ENCODE results near the gene SGK1. TPM values are rescaled to one million over a fixed set of nuclear protein-coding genes. Genes with fewer than 3 reads are reported as not detected.
"Not testable (repeated sequence)": the region's sequence is repeated elsewhere in the genome, so short reads cannot be mapped to it uniquely, and the experiment has no call there.

The SGK1 gene
- total RNA-seq, 1 experiment from 2014 or later = 161 TPM

DNA sequence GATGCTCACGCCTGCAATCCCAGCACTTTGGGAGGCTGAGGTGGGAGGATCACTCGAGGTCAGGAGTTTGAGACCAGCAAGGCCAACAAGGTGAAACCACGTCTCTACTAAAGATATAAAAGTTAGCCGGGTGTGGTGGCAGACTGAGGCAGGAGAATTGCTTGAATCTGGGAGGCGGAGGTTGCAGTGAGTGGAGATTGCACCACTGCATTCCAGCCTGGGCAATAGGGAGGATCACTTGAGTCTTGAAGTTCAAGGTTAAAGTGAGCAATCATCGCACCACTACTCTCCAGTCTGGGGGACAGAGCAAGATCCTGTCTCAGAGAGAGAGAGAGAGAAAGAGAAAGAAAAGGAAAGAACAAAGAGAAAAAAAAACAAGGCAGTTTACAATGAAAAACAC lies 13.5 kb downstream of the SGK1 start:
- DNase-seq (ENCODE audit: low spot score) = not testable (repeated sequence)

DNA sequence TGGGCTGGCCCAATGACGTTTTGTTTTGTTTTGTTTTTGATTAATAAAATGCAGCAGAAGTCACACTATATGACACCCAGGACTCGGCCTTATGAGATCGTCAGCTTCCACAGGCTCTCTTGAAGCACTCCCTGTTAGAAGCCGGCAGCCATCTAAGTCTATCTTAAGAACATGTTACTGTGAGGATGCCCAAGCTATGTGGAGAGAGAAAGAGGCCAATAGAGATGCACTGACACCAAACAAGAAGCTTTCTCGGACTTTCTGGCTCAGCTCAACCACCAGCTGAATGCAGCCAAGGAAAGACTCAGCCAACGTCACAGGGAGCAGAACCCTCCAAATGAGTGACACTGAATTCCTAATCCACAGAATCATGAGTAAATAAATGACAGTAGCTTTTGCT lies 14.0 kb downstream of the SGK1 start:
- no peak for DNase-seq (ENCODE audit: low spot score)

DNA sequence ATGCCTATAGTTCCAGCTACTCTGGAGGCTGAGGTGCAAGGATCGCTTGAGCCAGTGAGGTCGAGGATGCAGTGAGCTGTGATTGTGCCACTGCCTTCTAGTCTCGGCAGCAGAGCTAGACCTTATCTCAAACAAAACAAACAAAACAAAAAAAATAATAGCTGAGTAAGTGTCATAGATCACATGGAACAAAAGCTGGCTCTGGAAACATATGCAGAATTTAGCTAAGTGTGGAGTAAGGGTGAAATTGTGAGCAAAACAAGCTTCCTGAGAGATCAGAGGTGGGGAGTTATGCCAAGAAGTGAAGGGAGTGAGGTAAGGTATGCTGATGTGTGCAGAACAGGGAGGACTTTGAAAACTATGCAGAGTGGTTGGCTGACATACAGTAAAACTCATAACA lies 18.7 kb downstream of the SGK1 start:
- peak; percentile 42 for DNase-seq (ENCODE audit: low spot score)

DNA sequence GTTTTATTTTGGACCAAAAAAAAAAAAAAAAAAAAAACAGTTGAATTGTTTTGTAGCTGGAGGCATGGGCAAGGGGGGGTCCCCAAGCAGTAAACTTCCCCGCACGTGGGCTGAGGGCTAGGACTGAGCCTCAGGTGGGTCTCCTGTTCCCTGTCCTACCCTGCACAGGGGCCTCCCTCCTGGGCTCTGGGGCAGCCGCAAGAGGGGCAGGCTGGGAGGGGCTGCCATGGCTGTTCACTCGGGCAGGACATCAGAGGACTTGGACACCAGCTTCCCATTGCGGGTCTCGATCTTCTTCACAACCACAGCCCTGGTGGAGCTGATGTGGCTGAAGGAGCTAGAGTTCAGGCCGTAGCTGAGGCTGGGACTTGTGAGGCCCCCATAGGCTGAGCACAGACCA lies 21.1 kb downstream of the SGK1 start:
- DNase-seq (ENCODE audit: low spot score) = no peak

DNA sequence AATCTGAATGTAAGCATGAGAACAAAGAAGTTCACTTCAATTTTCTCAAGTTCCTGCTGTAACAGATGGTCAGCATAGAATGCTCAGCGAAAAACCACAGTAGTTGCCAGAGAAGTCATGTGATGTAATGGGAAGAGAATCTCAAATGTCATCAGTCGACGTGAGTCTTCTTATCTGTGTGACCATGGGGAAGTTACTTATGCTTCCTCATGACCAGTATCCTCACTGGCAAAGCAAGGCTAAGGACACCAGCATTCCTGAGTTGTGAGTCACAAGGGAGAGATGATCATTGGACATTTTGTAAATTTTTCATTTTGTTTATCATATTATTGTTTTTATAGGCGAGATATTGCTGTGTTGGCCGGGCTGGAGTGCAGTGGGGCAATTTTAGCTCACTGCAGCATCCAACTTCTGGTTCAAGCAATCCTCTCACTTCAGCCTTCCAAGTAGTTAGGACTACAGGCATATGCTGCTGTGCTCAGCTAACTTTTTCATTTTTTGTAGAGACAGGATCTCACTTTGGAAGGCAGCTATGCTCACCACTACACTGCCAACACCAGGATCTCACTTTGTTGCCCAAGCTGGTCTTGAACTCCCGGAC lies 21.9 kb downstream of the SGK1 start:
- peak; percentile 99 for DNase-seq (ENCODE audit: low spot score)

DNA sequence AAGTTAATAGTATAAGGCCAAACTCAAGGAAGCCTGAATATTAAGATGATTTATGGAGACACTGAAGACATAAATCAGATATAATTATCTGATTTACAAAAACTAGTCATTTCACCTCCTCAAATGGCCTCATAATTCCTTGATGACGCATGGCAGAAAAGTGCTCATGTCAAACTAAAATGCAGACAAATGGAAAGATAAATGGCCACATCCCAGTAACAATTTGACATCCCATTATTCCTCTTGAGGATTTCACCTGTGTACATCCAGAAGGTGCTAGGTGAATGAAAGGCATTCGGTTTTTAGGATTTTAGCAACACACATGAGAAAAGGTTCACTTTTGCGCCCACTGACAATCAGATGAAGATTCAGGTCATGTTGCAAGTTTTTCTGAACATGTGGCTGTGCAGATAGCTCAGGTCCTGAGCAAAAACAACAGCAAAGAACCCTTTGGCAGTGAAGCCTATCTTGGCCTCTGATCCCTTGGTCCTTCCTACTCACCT lies 24.2 kb downstream of the SGK1 start:
- DNase-seq (ENCODE audit: low spot score) = peak; percentile 84

DNA sequence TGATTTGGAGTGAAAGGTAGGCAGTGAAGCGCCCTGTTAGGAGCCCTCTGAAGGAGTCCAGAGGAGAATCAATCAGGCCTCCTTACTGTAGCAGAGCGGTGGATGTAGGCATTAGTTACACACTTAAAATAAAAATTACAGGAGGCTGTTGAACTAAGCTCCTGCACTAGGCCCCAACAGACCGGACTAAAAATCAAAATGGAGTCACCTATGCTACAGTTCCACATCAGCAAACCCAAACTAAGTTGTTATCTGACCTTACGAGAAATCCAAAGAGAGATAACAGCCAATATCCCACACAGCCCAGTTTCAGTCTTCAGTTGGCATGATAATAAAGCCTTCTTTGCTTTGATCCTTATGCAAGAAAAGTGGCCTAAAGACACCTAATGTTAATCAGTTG lies 26.8 kb downstream of the SGK1 start:
- DNase-seq (ENCODE audit: low spot score) = no peak

DNA sequence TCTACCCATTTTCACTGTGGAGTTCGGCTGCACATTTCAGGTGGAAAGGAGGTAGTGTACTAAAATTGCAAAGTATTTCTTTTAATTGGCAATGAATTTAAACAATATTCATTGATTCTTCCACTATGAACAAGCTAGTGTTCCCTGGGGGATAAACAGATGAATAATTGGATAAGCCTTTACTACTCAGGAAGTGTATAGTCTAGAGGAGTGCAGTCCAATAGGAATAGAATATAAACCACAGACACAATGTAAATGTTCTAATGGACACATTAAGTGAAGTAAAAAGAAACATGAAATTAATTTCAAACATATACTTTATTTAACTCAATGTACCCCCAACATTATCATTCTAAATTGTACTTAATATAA lies 28.7 kb downstream of the SGK1 start:
- peak; percentile 32 for DNase-seq (ENCODE audit: low spot score)

DNA sequence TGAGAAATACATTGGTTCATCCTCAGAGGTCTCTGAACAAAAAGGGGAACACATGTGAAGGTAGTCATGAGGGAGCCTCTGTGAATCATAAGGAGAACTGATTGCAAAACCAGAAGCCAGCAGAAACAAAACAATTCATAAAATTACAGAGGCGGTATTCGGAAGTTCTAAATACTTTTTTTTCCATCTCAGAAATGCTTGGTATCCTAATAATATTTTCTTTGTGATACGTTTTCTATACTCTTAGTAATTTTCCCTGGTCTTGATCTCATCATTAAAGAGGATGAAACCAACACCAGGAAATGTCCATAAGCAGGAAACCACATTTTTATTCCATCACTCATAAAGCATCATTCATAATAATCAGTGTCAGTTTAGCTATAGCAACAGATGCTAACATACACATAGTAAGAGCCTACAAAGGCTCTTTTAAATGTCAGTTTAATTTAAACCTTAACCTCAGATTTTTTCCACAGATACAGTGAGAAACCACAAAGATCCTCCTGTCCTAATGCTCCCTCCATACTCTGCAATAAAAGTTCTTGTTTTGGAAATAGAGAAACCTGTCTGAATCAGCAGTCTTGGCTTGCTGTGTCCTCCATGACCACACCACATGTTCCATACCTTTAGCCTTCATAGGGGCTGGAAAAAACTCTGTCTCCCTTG lies 29.2 kb downstream of the SGK1 start:
- peak; percentile 93 for DNase-seq (ENCODE audit: low spot score)

DNA sequence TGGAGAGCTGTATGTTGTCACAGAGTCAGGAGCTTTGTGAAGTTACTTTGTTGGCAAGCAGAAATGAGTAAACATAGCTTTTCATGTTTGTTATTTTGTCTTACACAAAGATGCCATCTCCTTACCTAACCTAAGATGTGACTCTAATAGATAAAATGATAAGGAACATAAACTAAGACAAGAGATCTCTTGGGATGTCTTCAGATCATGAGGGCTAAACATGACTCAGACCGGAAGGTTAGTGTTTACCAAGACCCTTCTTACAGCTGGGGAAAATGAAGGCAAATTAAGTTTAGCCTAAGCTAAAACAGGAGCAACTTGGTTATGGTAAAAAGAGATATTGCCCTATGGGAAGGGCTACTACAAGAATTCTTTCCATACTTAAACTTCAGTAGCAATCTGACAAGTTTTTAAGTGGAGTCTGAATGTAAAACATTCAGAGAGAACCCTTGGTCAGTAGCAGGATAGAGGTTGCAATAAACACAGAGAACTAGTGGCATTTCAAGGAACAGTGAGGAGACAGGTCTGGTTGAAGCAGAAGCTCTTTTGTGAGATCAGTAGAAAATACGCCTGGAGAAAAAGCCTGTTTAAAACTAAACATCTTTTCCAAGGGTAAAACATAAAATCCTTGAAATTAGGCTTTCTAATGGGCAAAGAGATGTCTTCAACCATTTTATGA lies 29.9 kb downstream of the SGK1 start:
- peak; percentile 49 for DNase-seq (ENCODE audit: low spot score)

DNA sequence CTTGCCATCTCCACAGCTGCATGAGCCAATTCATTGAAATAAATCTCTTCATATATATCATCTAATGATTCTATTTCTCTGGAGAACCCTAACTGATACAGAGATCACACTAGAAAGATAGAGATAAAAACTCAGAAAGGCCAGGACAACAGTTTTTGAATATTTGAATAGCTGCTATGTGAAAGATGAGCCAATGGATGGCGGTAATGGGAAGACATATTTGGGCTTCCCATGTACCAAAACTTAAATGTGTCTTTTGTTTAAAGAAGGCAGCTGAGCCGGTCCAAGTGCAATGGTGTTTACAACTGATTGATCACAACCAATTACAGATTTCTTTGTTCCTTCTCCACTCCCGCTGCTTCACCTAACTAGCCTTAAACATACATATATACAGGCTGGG lies 35.1 kb downstream of the SGK1 start:
- no peak for DNase-seq (ENCODE audit: low spot score)

DNA sequence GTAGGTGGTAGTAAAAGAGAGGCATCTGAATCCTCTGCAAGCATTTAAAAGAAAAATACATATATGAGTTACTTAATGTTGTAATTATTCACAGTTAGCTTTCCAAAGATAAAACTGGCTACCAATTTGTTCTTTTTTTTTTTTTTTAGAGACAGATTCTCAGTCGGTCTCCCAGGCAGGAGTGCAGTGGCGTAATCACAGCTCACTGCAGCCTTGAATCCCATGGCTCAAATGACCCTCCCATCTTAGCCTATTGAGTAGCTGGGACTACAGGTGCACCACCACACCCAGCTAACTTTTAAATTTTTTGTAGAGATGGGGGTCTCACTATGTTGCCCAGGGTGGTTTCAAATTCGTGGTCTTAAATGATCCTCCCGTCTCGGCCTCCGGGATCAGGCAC lies 36.5 kb downstream of the SGK1 start:
- no peak for DNase-seq (ENCODE audit: low spot score)

DNA sequence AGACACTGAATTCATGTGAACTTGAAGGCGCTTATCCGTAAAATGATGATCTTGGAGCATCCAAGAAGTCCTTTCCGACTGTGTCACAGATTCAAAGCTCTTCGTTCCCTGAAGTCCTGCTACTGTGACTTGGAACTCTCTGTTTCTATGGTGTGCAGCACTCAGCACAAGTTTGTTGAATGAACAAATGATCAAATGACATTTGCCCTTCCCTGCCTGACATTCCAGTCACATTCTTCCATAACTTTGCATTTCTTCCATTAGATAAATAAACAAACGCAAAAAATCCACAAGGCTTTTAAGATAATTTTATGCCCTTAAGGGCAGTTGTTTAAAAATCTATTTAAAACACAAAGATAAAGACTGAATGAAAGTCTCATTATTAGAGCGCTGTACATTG lies 39.9 kb downstream of the SGK1 start:
- DNase-seq (ENCODE audit: low spot score) = no peak

DNA sequence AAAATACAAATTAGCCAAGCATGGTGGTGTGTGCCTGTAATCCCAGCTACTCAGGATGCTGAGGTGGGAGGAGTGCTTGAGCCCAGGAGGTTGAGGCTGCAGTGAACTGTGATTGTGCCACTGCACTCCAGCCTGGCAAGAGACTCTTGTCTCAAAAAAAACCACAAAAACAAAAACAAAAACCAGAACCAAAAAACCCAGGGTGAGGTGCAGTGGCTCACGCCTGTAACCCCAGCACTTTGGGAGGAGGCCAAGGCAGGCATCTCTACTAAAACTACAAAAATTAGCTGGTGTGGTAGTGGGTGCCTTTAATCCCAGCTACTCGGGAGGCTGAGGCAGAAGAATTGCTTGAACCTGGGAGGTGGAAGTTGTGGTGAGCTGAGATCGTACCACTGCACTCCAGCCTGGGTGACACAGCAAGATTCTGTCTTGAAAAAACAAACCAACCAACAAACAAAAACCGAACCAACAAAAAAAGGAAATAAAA lies 41.0 kb downstream of the SGK1 start:
- DNase-seq (ENCODE audit: low spot score) = not testable (repeated sequence)

DNA sequence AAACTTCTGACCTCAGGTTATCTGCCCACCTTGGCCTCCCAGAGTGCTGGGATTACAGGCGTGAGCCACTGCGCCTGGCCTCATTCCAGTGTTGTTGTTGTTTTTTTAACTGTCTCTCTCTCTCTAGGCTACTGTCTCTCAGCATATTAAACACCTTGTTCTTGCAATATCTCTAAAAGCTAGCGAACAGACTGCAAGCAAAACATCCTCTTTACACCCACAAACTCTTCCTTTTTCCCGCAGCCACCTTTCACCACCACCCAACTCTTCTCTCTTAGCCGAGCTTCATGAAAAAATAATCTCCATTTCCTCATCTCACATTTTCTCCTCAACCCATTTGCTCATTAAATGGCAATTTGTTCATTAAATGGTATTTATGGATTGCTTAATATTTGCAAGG lies 45.5 kb downstream of the SGK1 start:
- DNase-seq (ENCODE audit: low spot score) = no peak

DNA sequence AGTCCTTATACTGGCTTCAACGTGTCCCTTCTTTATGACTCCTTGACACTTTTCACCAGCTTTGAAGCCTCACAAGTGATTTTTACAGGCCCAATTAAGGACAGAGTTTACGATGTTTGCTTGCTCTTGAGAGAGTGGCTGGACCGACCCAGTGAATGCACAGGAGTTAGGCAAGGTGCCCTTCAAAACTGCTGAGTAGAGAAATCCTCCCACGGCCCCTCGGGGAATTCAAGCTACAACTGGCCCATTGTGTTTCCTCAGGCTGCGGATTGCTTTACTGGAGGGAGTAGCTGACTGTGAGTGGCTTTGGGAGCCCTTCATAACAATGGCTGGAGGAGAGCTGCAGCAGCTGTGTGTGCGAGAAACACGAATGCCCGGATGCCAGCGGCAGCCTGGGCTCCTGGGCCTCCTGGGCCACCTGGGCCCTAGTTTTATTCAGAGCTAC lies 50.0 kb downstream of the SGK1 start:
- no peak for DNase-seq (ENCODE audit: low spot score)

DNA sequence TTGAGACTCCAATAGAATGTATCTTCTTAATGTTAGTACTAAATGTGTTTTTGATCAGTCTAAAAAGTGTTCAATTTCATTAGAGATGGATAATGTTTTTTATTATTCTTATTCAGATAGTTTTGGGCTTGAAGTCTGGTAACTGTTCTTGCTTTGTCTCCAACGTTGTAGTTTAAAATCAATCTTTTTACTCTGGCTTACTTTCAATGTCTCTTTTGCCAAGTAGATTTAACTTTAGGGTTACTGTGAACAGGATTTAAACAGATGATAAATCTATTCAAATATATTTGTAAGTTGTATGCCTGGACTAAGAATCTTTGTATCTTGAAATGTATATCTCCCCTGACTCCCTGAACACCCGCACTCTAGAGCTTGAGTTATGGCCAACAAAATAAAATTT lies 51.1 kb downstream of the SGK1 start:
- DNase-seq (ENCODE audit: low spot score) = no peak

DNA sequence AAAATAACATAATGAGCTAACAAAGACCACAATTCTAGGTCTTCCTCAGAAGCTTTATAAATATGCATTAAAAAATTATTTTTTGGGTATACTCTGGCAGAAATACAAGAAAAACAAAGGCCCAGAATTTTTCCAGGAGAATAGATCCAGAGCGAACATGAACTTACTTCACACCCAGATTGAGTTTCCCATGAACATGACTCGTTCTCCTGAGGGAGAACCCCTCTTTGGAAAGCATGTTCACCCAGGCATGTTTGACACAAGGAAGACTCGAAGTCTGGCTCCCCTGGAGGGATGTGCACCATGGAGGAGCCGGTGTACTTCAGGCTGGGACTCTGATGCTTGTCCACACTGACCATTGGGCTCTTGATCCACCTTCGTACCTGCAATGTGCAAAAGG lies 56.1 kb downstream of the SGK1 start:
- no peak for DNase-seq (ENCODE audit: low spot score)

DNA sequence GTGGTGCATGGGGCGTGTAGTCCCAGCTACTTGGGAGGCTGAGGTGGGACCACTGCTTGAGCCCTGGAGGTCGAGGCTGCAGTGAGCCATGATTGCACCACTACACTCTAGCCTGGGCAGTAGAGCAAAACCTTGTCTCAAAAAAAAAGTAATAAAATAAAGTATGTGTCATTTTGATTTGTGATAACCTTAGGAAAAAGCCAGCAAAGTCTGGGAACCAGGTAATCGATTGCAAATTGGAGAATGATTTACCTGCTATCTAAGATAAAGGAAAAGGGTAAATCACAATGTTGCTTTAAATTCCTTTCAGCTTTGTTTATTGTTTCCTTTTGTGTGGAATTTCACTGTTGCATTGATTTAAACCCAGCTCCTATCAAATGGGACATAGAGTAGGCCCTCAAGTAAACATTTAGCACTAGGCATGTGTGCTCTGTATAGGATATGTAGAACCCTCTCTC lies 59.0 kb downstream of the SGK1 start:
- DNase-seq (ENCODE audit: low spot score) = no peak

DNA sequence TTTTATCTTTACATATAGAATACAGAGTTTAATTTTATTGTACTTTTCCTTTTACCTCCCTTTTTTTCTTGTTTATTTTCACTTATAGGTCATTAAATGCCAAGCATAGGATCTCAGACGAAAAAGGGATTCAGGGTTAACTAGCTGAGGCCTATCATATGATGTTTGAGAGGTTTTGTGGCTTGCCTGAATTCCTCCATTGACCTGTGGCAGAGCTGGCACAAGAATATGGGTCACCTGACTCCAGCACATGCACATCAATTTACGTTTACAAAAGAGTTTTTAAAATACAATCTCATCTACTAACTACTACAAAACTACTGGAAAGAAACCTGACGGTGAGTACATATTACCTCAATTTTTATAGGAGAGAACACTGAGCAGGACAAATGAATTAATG lies 60.4 kb downstream of the SGK1 start:
- DNase-seq (ENCODE audit: low spot score) = no peak

DNA sequence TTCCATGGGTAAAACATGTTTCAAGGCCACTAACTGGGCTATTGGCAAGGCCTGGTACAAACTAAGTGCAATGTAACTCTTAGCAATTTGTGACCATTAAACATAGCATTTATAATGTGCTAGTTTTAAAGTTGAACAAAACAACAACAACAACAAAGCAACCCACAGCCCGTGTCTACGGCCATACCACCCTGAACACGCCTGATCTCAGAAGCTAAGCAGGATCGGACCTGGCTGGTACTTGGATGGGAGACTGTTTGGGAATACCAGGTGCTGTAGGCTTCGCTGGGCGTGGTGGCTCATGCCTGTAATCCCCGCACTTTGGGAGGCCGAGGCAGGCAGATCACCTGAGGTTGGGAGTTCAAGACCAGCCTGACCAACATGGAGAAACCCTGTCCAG lies 61.0 kb downstream of the SGK1 start:
- no peak for DNase-seq (ENCODE audit: low spot score)

DNA sequence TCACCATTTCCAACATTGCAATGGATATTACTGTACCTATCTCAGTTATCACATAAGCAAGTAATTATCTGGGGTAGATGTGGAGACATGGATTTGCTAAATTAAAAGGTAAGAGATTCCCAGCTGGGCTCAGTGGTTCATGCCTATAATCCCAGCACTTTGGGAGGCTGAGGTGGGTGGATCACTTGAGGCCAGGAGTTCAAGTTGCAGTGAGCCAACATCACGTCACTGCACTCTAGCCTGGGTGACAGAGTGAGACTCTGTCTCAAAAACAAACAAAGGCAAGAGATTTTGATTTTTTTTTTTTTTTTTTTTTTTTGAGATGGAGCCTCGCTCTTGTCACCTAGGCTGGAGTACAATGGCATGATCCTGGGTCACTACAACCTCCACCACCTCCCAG lies 62.6 kb downstream of the SGK1 start:
- DNase-seq (ENCODE audit: low spot score) = not testable (repeated sequence)

DNA sequence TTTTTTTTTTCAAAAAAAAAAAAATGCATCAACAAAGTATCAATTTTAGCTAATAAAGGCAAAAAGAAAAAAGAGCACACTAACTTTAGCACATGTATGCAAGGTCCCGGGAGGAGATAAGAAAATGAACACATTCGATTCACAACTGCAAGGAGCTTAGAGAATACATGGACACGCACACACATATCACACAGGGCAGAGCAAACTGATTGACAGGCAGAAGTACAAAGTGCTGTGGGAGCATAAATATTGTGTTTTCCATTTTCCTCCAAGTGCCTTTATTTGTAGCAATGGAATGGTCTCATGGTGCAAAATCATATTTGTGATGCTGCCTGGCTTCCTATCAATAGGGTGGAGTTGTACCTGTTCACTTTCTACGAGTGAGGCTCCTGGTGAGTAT lies 63.8 kb downstream of the SGK1 start:
- no peak for DNase-seq (ENCODE audit: low spot score)
